ENCODE measurements around the gene ZC2HC1C.

ZC2HC1C gene

DNA sequence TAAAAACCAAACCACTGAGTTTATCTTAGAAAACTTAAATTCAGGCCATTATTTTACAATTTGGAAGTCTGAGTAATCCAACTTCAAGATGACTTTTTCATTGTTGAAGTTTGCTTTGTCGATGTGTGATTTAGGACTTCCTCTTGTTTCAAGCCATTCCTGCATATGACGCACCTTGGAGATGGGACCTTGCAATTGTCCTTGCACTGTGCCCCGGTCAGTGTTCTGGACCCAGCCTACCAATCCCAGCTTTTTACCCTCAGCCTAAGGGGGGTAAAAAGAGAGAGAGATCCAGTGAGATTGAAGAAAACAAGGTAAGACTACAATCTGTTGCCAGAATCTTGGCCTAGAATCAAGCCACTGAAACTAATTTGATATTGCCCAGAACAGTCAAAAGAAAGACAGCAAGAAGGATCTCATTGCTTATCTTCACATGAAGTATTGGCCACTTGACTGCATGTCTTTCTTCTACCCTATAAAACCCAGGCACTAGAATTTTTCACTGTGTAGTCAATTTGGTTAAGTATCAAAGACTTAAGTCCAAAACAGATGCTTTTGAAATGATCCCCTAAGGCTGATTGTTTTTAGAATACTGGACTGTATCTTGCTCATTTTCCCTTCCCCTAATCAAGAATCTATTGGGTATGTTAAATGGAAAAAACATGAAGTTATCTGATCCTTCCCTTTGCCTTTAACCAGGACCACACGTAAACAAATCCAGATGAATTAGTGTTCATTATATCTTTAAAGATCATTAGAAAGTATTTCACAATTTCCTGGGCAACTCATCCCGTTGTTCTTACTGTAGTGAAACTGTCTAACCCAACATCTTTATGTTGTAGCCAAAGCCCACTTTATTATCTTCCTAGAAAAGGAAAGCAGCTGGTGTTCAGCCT, 15.8 kb upstream of the ZC2HC1C start:
- Histone ChIP-seq H3K36me3 (ENCODE audit: insufficient read depth, low read length) (no peaks in the 10 kb centered on the region), H3K9me2 (replicated peaks; ENCODE audit: low read depth, low read length) (no peaks in the 10 kb centered on the region), H2AFZ (ENCODE audit: low read length) (no peak overlapping the region), H3F3A (ENCODE audit: low read depth) (0 out of 2 replicates have a peak, but pooled peaks cover 8% of the 10 kb centered on the region), H3K4me1 (ENCODE audit: insufficient read depth, low read length, poor library complexity, severe bottlenecking) (peaks cover 17% of the 10 kb centered on the region), H3K79me2 (ENCODE audit: insufficient read depth, low read length) (peaks cover 20% of the 10 kb centered on the region), H3K9me3 (ENCODE audit: insufficient read depth, low read depth, low read length) (no peaks in the 10 kb centered on the region), H3K9ac (ENCODE audit: low read depth, low read length, poor library complexity, severe bottlenecking) (no peak overlapping the region), H3K4me3 (ENCODE audit: low read length, poor library complexity, severe bottlenecking) (no peak overlapping the region), H3K27me3 (ENCODE audit: insufficient read depth, low read length, poor library complexity, severe bottlenecking) (no peaks in the 10 kb centered on the region), H4K20me1 (ENCODE audit: insufficient read depth, low read length, poor library complexity, severe bottlenecking) (peaks cover 5% of the 10 kb centered on the region), H3K4me2 (ENCODE audit: low read depth, low read length, poor library complexity, severe bottlenecking) (no peak overlapping the region)
- TF ChIP-seq, protein P1, sequence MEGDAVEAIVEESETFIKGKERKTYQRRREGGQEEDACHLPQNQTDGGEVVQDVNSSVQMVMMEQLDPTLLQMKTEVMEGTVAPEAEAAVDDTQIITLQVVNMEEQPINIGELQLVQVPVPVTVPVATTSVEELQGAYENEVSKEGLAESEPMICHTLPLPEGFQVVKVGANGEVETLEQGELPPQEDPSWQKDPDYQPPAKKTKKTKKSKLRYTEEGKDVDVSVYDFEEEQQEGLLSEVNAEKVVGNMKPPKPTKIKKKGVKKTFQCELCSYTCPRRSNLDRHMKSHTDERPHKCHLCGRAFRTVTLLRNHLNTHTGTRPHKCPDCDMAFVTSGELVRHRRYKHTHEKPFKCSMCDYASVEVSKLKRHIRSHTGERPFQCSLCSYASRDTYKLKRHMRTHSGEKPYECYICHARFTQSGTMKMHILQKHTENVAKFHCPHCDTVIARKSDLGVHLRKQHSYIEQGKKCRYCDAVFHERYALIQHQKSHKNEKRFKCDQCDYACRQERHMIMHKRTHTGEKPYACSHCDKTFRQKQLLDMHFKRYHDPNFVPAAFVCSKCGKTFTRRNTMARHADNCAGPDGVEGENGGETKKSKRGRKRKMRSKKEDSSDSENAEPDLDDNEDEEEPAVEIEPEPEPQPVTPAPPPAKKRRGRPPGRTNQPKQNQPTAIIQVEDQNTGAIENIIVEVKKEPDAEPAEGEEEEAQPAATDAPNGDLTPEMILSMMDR (conservative IDR thresholded peaks at IDR 0.05; ENCODE audit: low read length): no peak
- TF ChIP-seq EZH2phosphoT487 (IDR thresholded peaks at IDR 0.05; ENCODE audit: borderline replicate concordance): no peak

DNA sequence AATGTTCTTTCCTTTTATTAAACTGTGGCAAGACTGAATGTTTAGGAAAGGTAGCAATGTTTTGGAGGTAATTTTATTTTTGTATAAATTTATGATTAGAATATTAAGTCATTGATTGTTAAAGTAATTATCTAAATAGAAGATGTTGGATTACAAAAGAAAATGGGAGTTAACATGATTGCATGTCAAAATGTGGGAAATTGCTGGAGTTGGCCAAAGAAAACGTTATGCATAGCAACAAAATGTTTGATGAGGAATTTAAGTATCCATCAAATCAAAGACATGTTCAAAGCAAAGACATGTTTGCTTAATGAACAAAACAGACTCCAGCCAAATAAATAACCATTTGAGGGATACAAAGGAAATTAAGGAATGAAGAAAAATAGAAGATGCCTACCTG, 15.0 kb upstream of the ZC2HC1C start:
- H3K9me3 ChIP-seq (ENCODE audit: insufficient read depth, low read depth, low read length): no peaks in the 10 kb centered on the region
- TF ChIP-seq EZH2phosphoT487 (IDR thresholded peaks at IDR 0.05; ENCODE audit: borderline replicate concordance): no peak
- TF ChIP-seq, protein P1 (conservative IDR thresholded peaks at IDR 0.05; ENCODE audit: low read length): no peak
- no peak overlapping the region for H3K4me2 ChIP-seq (ENCODE audit: low read depth, low read length, poor library complexity, severe bottlenecking)
- H4K20me1 ChIP-seq (ENCODE audit: insufficient read depth, low read length, poor library complexity, severe bottlenecking): peaks cover 3% of the 10 kb centered on the region
- peaks cover 14% of the 10 kb centered on the region for H3K4me1 ChIP-seq (ENCODE audit: insufficient read depth, low read length, poor library complexity, severe bottlenecking)
- H3K27me3 ChIP-seq (ENCODE audit: insufficient read depth, low read length, poor library complexity, severe bottlenecking): no peaks in the 10 kb centered on the region
- peaks cover 20% of the 10 kb centered on the region for H3K79me2 ChIP-seq (ENCODE audit: insufficient read depth, low read length)
- no peaks in the 10 kb centered on the region for H3K36me3 ChIP-seq (ENCODE audit: insufficient read depth, low read length)
- H3F3A ChIP-seq (ENCODE audit: low read depth): 0 out of 2 replicates have a peak, but pooled peaks cover 8% of the 10 kb centered on the region
- no peak overlapping the region for H3K9ac ChIP-seq (ENCODE audit: low read depth, low read length, poor library complexity, severe bottlenecking)
- no peak overlapping the region for H3K4me3 ChIP-seq (ENCODE audit: low read length, poor library complexity, severe bottlenecking)
- H3K9me2 ChIP-seq (replicated peaks; ENCODE audit: low read depth, low read length): no peaks in the 10 kb centered on the region
- no peak overlapping the region for H2AFZ ChIP-seq (ENCODE audit: low read length)

DNA sequence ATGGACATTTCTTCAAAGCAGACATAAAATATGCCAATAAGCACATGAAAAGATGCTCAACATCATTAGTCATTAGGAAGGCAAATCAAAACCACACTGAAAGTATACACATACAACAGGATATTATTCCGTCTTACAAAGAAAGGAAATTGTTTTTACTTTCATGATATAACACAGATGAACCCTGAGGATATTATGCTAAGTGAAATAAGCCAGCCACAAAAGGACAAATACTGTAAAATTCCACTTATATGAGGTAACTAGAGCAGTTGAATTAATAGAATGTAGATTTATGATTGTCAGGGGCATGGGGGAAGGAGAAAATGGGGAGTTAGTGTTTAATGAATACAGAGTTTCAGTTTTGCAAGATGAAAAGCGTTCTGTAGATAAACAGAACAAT, 9.8 kb upstream of the ZC2HC1C start:
- Histone ChIP-seq H4K20me1 (ENCODE audit: insufficient read depth, low read length, poor library complexity, severe bottlenecking) (no peaks in the 10 kb centered on the region), H3K79me2 (ENCODE audit: insufficient read depth, low read length) (peaks cover 30% of the 10 kb centered on the region), H3K9ac (ENCODE audit: low read depth, low read length, poor library complexity, severe bottlenecking) (no peak overlapping the region), H3K27me3 (ENCODE audit: insufficient read depth, low read length, poor library complexity, severe bottlenecking) (no peaks in the 10 kb centered on the region), H3F3A (ENCODE audit: low read depth) (no peaks in the 10 kb centered on the region), H3K36me3 (ENCODE audit: insufficient read depth, low read length) (no peaks in the 10 kb centered on the region), H3K4me2 (ENCODE audit: low read depth, low read length, poor library complexity, severe bottlenecking) (no peak overlapping the region), H3K9me3 (ENCODE audit: insufficient read depth, low read depth, low read length) (no peaks in the 10 kb centered on the region), H3K9me2 (replicated peaks; ENCODE audit: low read depth, low read length) (no peaks in the 10 kb centered on the region), H3K4me1 (ENCODE audit: insufficient read depth, low read length, poor library complexity, severe bottlenecking) (peaks cover 9% of the 10 kb centered on the region), H2AFZ (ENCODE audit: low read length) (no peak overlapping the region), H3K4me3 (ENCODE audit: low read length, poor library complexity, severe bottlenecking) (no peak overlapping the region)
- no peak for TF ChIP-seq EZH2phosphoT487 (IDR thresholded peaks at IDR 0.05; ENCODE audit: borderline replicate concordance)
- TF ChIP-seq, protein P1 (conservative IDR thresholded peaks at IDR 0.05; ENCODE audit: low read length): no peak

Measured in Loucy (cell line).